SU-DHL-6 (cell line): ENCODE results near the gene GRIA1.

Experiments
- H2AFZ ChIP-seq: fragments of 200-600 bp; sonication (generic); 2 replicates; pipeline ENCODE4 v1.6.1; 2014; ENCODE audit warnings: low read depth, mild to moderate bottlenecking, moderate library complexity, mixed read lengths, antibody characterized with exemption, low read length; ENCODE audit not compliant: severe bottlenecking
- H3F3A ChIP-seq: fragments of 200-600 bp; shearing (Covaris generic); 2 replicates; pipeline ENCODE4 v1.6.0; 2016; ENCODE audit warnings: antibody characterized with exemption, mild to moderate bottlenecking; ENCODE audit not compliant: insufficient read depth
- H3K27ac ChIP-seq: fragments of 200-600 bp; sonication (generic); 2 replicates; pipeline ENCODE4 v1.5.1; 2016; ENCODE audit warnings: low read depth, mild to moderate bottlenecking, low read length, moderate library complexity, mixed read lengths
- H3K27me3 ChIP-seq: fragments of 200-600 bp; sonication (generic), shearing (Covaris generic); 2 replicates; pipeline ENCODE4 v1.6.0; 2014; ENCODE audit warnings: mild to moderate bottlenecking, low read length
- H3K36me3 ChIP-seq: fragments of 200-600 bp; sonication (generic); 2 replicates; pipeline ENCODE4 v1.6.1; 2014; ENCODE audit warnings: mild to moderate bottlenecking, low read length, mixed read lengths
- H3K4me2 ChIP-seq: fragments of 300-600, 200-600 bp; shearing (Covaris generic), sonication (generic); 2 replicates; pipeline ENCODE4 v1.6.0; 2014; ENCODE audit warnings: low read length, low read depth, mild to moderate bottlenecking; ENCODE audit not compliant: poor library complexity, severe bottlenecking
- H3K4me3 ChIP-seq: fragments of 200-600 bp; sonication (generic); 2 replicates; pipeline ENCODE4 v1.5.1; 2014; ENCODE audit warnings: antibody characterized with exemption, low read length, mild to moderate bottlenecking, mixed read lengths; ENCODE audit not compliant: insufficient read depth, poor library complexity, severe bottlenecking
- H3K79me2 ChIP-seq: fragments of 200-600 bp; sonication (generic); 2 replicates; pipeline ENCODE4 v1.6.1; 2014; ENCODE audit warnings: mild to moderate bottlenecking, low read length, moderate library complexity; ENCODE audit not compliant: insufficient read depth
- H3K9ac ChIP-seq: fragments of 200-600 bp; sonication (generic); 2 replicates; pipeline ENCODE4 v1.7.0; 2014; ENCODE audit warnings: mild to moderate bottlenecking, low read length
- H3K9me2 ChIP-seq: fragments of 200-600 bp; sonication (generic); replicated peaks from 2 replicates; pipeline ENCODE4 v1.6.1; 2014; ENCODE audit warnings: low read length; ENCODE audit not compliant: insufficient read depth
- H3K9me3 ChIP-seq: fragments of 200-600 bp; sonication (generic); 2 replicates; pipeline ENCODE4 v1.6.1; 2014; ENCODE audit warnings: low read length, mixed read lengths; ENCODE audit not compliant: insufficient read depth
- H4K20me1 ChIP-seq: fragments of 200-600 bp; sonication (generic); 2 replicates; pipeline ENCODE4 v1.6.1; 2014; ENCODE audit warnings: low read depth, mild to moderate bottlenecking, antibody characterized with exemption, low read length, moderate library complexity, mixed read lengths
- EZH2phosphoT487 ChIP-seq: fragments of 200-600 bp; sonication (generic), shearing (Covaris generic); conservative IDR thresholded peaks from 2 replicates; pipeline ENCODE4 v1.6.1; 2018; ENCODE audit warnings: mild to moderate bottlenecking, antibody characterized with exemption, low read length, moderate library complexity, mixed read lengths
- TF ChIP-seq, protein P1 (sequence below): fragments of 200-600 bp; sonication (generic); IDR thresholded peaks from one replicate; pipeline ENCODE4 v1.5.1; 2017; ENCODE audit warnings: antibody characterized with exemption, mild to moderate bottlenecking, low read length, moderate library complexity; ENCODE audit not compliant: insufficient read depth, poor library complexity, severe bottlenecking

GRIA1 gene

DNA sequence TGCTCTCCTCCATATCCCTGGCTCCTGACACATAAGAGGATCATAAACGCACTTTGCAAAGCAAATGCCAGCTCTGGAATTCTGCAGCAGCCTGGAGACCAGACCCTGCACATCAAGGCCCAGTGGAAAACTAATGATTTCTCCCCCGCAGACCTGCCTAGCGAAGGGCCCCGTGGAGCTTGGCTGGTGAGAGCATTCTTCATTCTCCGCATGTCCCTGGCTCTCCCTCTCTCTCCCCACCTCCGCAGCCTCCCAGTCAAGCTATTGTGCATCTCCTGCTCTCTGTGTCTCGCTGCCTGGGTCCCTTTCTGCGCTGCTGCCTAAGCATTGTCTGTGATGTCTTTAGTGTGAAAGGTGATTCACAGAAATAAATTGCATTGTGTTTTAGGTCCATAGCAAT is 46.7 kb downstream of the GRIA1 start:
- H3K4me2 ChIP-seq = no peak overlapping the region
- no peak for TF ChIP-seq EZH2phosphoT487
- TF ChIP-seq, protein P1, sequence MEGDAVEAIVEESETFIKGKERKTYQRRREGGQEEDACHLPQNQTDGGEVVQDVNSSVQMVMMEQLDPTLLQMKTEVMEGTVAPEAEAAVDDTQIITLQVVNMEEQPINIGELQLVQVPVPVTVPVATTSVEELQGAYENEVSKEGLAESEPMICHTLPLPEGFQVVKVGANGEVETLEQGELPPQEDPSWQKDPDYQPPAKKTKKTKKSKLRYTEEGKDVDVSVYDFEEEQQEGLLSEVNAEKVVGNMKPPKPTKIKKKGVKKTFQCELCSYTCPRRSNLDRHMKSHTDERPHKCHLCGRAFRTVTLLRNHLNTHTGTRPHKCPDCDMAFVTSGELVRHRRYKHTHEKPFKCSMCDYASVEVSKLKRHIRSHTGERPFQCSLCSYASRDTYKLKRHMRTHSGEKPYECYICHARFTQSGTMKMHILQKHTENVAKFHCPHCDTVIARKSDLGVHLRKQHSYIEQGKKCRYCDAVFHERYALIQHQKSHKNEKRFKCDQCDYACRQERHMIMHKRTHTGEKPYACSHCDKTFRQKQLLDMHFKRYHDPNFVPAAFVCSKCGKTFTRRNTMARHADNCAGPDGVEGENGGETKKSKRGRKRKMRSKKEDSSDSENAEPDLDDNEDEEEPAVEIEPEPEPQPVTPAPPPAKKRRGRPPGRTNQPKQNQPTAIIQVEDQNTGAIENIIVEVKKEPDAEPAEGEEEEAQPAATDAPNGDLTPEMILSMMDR = no peak
- H3K4me3 ChIP-seq = no peak overlapping the region
- no peaks in the 10 kb centered on the region for H3K9me2 ChIP-seq
- no peak overlapping the region for H3K27ac ChIP-seq
- H3K9ac ChIP-seq = no peak overlapping the region
- H2AFZ ChIP-seq = no peak overlapping the region
- H3F3A ChIP-seq = no peaks in the 10 kb centered on the region
- no peaks in the 10 kb centered on the region for H3K79me2 ChIP-seq
- H3K9me3 ChIP-seq = no peaks in the 10 kb centered on the region
- H3K36me3 ChIP-seq = no peaks in the 10 kb centered on the region
- no peaks in the 10 kb centered on the region for H4K20me1 ChIP-seq
- H3K27me3 ChIP-seq = no peaks in the 10 kb centered on the region

DNA sequence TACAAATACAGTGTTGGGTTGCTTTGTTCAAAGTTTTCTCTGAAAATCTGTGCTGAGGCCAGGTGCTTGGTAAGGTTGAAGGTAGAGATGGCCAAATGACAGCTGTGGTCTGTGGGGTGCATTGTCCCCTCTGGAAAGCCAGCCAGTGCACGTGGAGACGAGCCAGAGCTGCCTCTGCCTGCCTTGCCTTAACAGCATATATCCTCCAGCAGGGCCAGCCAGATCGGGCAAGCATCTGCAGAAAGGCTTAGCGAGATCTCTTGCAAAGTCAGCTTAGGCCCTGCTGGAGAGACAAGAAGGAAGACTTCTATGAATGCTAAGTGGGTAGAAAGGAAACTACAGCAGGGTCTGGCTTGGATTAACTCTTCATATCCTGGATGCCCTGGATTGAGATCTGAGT is 49.5 kb downstream of the GRIA1 start:
- Histone ChIP-seq H3K79me2 (no peaks in the 10 kb centered on the region), H3K27me3 (no peaks in the 10 kb centered on the region), H3K36me3 (no peaks in the 10 kb centered on the region), H3K27ac (no peak overlapping the region), H3K9me2 (no peaks in the 10 kb centered on the region), H3F3A (no peaks in the 10 kb centered on the region), H3K9me3 (no peaks in the 10 kb centered on the region), H2AFZ (no peak overlapping the region), H3K4me2 (no peak overlapping the region), H3K4me3 (no peak overlapping the region), H4K20me1 (no peaks in the 10 kb centered on the region), H3K9ac (no peak overlapping the region)
- no peak for TF ChIP-seq EZH2phosphoT487
- TF ChIP-seq, protein P1 = no peak

DNA sequence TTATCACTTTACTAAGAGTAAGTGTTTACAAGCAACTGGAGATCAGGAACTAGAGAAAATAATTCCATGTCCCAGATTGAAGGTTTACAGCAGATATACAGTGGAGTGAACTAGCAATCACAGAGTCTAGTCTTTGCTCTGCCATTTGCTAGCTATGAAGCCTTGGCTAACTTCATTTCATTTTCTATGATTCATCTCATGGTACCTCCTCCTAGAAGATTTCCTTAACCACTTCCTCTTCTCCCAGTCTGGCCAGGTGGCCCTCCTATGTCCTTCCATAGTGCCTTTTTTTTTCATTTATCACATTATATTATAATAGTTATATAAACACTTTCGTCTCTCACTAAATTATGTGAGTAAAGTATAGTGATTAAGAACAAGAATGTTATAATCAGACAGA is 52.1 kb downstream of the GRIA1 start:
- no peak overlapping the region for H3K27ac ChIP-seq
- TF ChIP-seq EZH2phosphoT487 = no peak
- TF ChIP-seq, protein P1 = no peak

DNA sequence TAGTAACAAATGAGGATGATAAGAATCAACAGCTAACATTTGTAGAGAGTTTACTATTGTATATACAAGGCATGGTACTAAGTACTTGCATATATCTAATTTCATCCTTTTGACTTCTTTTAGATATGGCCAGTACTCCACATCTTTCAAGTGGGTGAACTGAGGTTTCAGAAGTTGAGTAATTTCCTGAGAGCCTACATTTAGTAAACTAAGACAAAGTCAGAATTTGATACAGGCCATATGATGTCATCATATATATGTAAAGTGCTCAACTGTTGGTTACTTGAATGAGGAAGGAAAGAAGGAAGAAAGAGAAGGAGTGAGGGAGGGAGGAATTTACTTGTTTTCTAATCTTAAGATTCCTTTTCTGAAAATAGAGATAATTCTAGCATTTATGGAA is 52.8 kb downstream of the GRIA1 start:
- Histone ChIP-seq H3K4me2 (no peak overlapping the region), H3K27me3 (no peaks in the 10 kb centered on the region), H3K36me3 (no peaks in the 10 kb centered on the region), H4K20me1 (no peaks in the 10 kb centered on the region), H3K79me2 (no peaks in the 10 kb centered on the region), H3K4me3 (no peak overlapping the region), H3K9me3 (no peaks in the 10 kb centered on the region), H3K9ac (no peak overlapping the region), H3K9me2 (no peaks in the 10 kb centered on the region), H3F3A (no peaks in the 10 kb centered on the region), H2AFZ (no peak overlapping the region), H3K27ac (no peak overlapping the region)
- TF ChIP-seq, protein P1 = no peak
- TF ChIP-seq EZH2phosphoT487 = no peak

More for the DNA sequence above, 52.1 kb downstream of the GRIA1 start:
- H3K4me2 ChIP-seq = no peak overlapping the region
- no peaks in the 10 kb centered on the region for H3K79me2 ChIP-seq
- H3F3A ChIP-seq = no peaks in the 10 kb centered on the region
- no peaks in the 10 kb centered on the region for H3K9me2 ChIP-seq
- H4K20me1 ChIP-seq = no peaks in the 10 kb centered on the region
- H2AFZ ChIP-seq = no peak overlapping the region
- H3K4me3 ChIP-seq = no peak overlapping the region
- no peaks in the 10 kb centered on the region for H3K27me3 ChIP-seq
- no peaks in the 10 kb centered on the region for H3K9me3 ChIP-seq
- H3K36me3 ChIP-seq = no peaks in the 10 kb centered on the region
- H3K9ac ChIP-seq = no peak overlapping the region
